ENCODE data around the gene SMURF2.

- TF ChIP-seq ZNF780A (CRISPR knock-in tag; IDR thresholded peaks at IDR 0.05): no peak
- no peak for TF ChIP-seq SMARCC2 (IDR thresholded peaks at IDR 0.05; ENCODE audit: low read depth)
Measured at GRCh38 chr17:64655704-64656103, 6.4 kb downstream of the SMURF2 start.

Measured in K562 (cell line).